PC-9 (cell line): ENCODE data around the gene DHX32. TPM values are rescaled to one million over a fixed set of nuclear protein-coding genes. Genes with fewer than 3 reads are reported as not detected.

ENCODE experiments used
- BruUV-seq: library from RNA; stranded (reverse); fragments of 400-500 nt; replicated peaks from 2 replicates; lab custom pipeline; 2021; lab: Mats Ljungman, UMichigan
- CTCF ChIA-PET: fragments of 300-600 bp; sonication (Branson Sonifier 250); formaldehyde crosslinking; loops from one replicate; lab custom pipeline; 2022; ENCODE audit warnings: antibody characterized with exemption; lab: Charles Lee
- POLR2A ChIA-PET: fragments of 300-600 bp; sonication (Branson Sonifier 250); formaldehyde crosslinking; loops from one replicate; lab custom pipeline; 2022; ENCODE audit warnings: antibody characterized with exemption; ENCODE audit not compliant: unreplicated experiment; lab: Charles Lee
- DNase-seq, 2 experiments: peaks; one replicate each; pipeline versions ENCODE4 v3.0.0 to v3.0.0-alpha.2; 2015 to 2022; ENCODE audit warnings: mixed read lengths in 1 of 2
- H2AFZ ChIP-seq: fragments of 200-600 bp; sonication (generic); 2 replicates; pipeline ENCODE4 v1.8.1; 2017; ENCODE audit warnings: antibody characterized with exemption
- H3F3A ChIP-seq: fragments of 200-600 bp; sonication (generic); 2 replicates; pipeline ENCODE4 v1.8.1; 2017; ENCODE audit warnings: antibody characterized with exemption, mild to moderate bottlenecking, low read depth; ENCODE audit not compliant: insufficient read depth
- H3K27ac ChIP-seq: fragments of 200-600 bp; sonication (generic); 2 replicates; pipeline ENCODE4 v1.6.1; 2016; ENCODE audit warnings: mixed run types
- H3K27me3 ChIP-seq: fragments of 200-600 bp; sonication (generic); 2 replicates; pipeline ENCODE4 v1.6.1; 2016; ENCODE audit warnings: low read depth, mixed run types; ENCODE audit not compliant: insufficient read depth
- H3K36me3 ChIP-seq: fragments of 200-600 bp; sonication (generic); 2 replicates; pipeline ENCODE4 v1.6.1; 2016; ENCODE audit warnings: low read depth, mixed run types
- H3K4me1 ChIP-seq: fragments of 200-600 bp; sonication (generic); replicated peaks from 2 replicates; pipeline ENCODE4 v1.6.1; 2016; ENCODE audit warnings: mixed run types; ENCODE audit not compliant: insufficient read depth
- H3K4me2 ChIP-seq: fragments of 200-600 bp; sonication (generic); 2 replicates; pipeline ENCODE4 v1.6.1; 2017; ENCODE audit warnings: mixed run types
- H3K4me3 ChIP-seq: fragments of 200-600 bp; sonication (generic); 2 replicates; pipeline ENCODE4 v1.6.1; 2016; ENCODE audit warnings: mixed run types
- H3K79me2 ChIP-seq: fragments of 200-600 bp; sonication (generic); 2 replicates; pipeline ENCODE4 v1.6.1; 2017; ENCODE audit warnings: low read depth, mixed run types
- H3K9me2 ChIP-seq: fragments of 200-600 bp; sonication (generic); 2 replicates; pipeline ENCODE4 v1.8.1; 2017; ENCODE audit warnings: mild to moderate bottlenecking; ENCODE audit not compliant: insufficient read depth
- H3K9me3 ChIP-seq: fragments of 200-600 bp; sonication (generic); 2 replicates; pipeline ENCODE4 v1.8.1; 2016; ENCODE audit warnings: low read depth; ENCODE audit not compliant: insufficient read depth
- H4K20me1 ChIP-seq: fragments of 200-600 bp; sonication (generic); 2 replicates; pipeline ENCODE4 v1.8.1; 2017; ENCODE audit not compliant: insufficient read depth
- CTCF ChIP-seq: fragments of 200-600 bp; sonication (generic); conservative IDR thresholded peaks from 2 replicates; pipeline ENCODE4 v1.6.1; 2017; ENCODE audit warnings: mixed run types, antibody characterized with exemption, mild to moderate bottlenecking, moderate library complexity
- EZH2 ChIP-seq: fragments of 200-600 bp; sonication (generic); IDR thresholded peaks from 2 replicates; pipeline ENCODE4 v1.8.0; 2017; ENCODE audit warnings: antibody characterized with exemption, low read depth
- intact Hi-C: fragments of 100-400 bp; cut with micrococcal nuclease; formaldehyde crosslinking; loops from one replicate; pipeline ENCODE4 v1.10.0; 2022; ENCODE audit not compliant: unreplicated experiment
- total RNA-seq: library from RNA; stranded (reverse); gene quantifications from 2 replicates; pipeline ENCODE4 v1.2.3, GENCODE V29; 2021

DHX32 gene
- total RNA-seq, 1 experiment from 2014 or later = 51.0 TPM

- CTCF ChIA-PET = interaction anchor here (0.6 kb wide), 2 partner anchors 1545 to 1833 kb away, joined by 3 to 4 read pairs; no protein-coding TSS in a partner anchor
- DNase-seq = no peak
These were observed 52.8 kb downstream of the DHX32 start for GRCh38 chr10:125828311-125828710.

GRCh38 chr10:125827133-125827532, 54.0 kb downstream of the DHX32 start:
- intact Hi-C loops = no loop called here
- Histone ChIP-seq H3F3A (no peaks in the 10 kb centered on the region), H4K20me1 (peaks cover 9% of the 10 kb centered on the region; the same call in 1 of the 2 replicates), H3K27ac (no peak overlapping the region), H3K4me3 (no peak overlapping the region), H3K9me2 (no peaks in the 10 kb centered on the region), H3K4me1 (peaks cover 14% of the 10 kb centered on the region), H2AFZ (no peak overlapping the region), H3K9me3 (no peaks in the 10 kb centered on the region), H3K36me3 (peaks cover 28% of the 10 kb centered on the region), H3K4me2 (no peak overlapping the region), H3K27me3 (no peaks in the 10 kb centered on the region), H3K79me2 (peaks cover 48% of the 10 kb centered on the region)
- BruUV-seq = no TSS peak
- POLR2A ChIA-PET = no interaction called here
- no peak for DNase-seq
- TF ChIP-seq CTCF (no peak), EZH2 (no peak)
- CTCF ChIA-PET = no interaction called here

More at GRCh38 chr10:125828311-125828710, 52.8 kb downstream of the DHX32 start:
- Histone ChIP-seq H3K36me3 (peaks cover 28% of the 10 kb centered on the region), H3F3A (no peaks in the 10 kb centered on the region), H3K9me3 (no peaks in the 10 kb centered on the region), H3K9me2 (no peaks in the 10 kb centered on the region), H4K20me1 (peaks cover 9% of the 10 kb centered on the region; the same call in 1 of the 2 replicates), H3K4me2 (no peak overlapping the region), H3K79me2 (peaks cover 42% of the 10 kb centered on the region), H2AFZ (no peak overlapping the region), H3K4me3 (no peak overlapping the region), H3K27ac (no peak overlapping the region), H3K4me1 (peaks cover 14% of the 10 kb centered on the region), H3K27me3 (no peaks in the 10 kb centered on the region)
- intact Hi-C loops = no loop called here
- POLR2A ChIA-PET = interaction anchor here (0.7 kb wide), 1 partner anchor 243 kb away, joined by 17 read pairs; no protein-coding TSS in a partner anchor
- BruUV-seq = no TSS peak
- TF ChIP-seq CTCF (no peak), EZH2 (no peak)

DNA sequence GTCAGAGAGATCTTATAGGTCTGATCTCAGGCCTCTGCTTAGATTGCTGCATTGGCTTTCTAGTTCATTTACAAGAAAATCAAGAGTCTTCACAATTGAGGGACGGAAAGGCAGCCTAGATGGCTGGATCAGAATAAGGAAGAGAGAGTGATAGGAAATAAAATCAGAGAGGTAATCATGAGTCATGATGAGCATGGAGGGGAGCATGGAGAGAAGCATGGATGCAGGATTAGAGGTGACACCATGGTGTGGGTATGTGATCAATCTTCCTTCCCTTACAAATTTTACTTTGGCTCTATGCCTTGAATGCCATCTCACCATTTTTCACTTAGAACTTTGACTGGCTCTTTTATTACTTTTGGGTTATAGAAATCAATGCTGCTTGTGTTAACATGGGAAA, 56.4 kb downstream of the DHX32 start:
- peaks cover 9% of the 10 kb centered on the region; the same call in 1 of the 2 replicates for H4K20me1 ChIP-seq
- peak overlapping the region; percentile 88 for H3K27ac ChIP-seq
- TF ChIP-seq CTCF = no peak
- no peak for TF ChIP-seq EZH2
- no peaks in the 10 kb centered on the region for H3K9me3 ChIP-seq
- H3K79me2 ChIP-seq = peaks cover 54% of the 10 kb centered on the region
- no peak overlapping the region for H2AFZ ChIP-seq
- no TSS peak for BruUV-seq
- intact Hi-C loops = loop anchor here (5.0 kb wide), 1 partner anchor 762 kb away; no protein-coding TSS in a partner anchor
- H3K4me2 ChIP-seq = peak overlapping the region; percentile 99
- POLR2A ChIA-PET = no interaction called here
- peak in 1 of 2 experiments; percentile 55 for DNase-seq
- CTCF ChIA-PET = no interaction called here
- H3K4me1 ChIP-seq = peaks cover 14% of the 10 kb centered on the region
- H3F3A ChIP-seq = no peaks in the 10 kb centered on the region
- H3K9me2 ChIP-seq = no peaks in the 10 kb centered on the region
- H3K27me3 ChIP-seq = no peaks in the 10 kb centered on the region
- peak overlapping the region; percentile 81 for H3K4me3 ChIP-seq
- H3K36me3 ChIP-seq = peaks cover 22% of the 10 kb centered on the region
